NCI-H774 (cell line): ENCODE measurements around the gene TECPR2.
"Not testable (repeated sequence)": the region's sequence is repeated elsewhere in the genome, so short reads cannot be mapped to it uniquely, and the experiment has no call there.

Experiments
- DNase-seq: peaks from one replicate; lab custom pipeline; 2025; lab: John Stamatoyannopoulos, UW

TECPR2 gene

DNA sequence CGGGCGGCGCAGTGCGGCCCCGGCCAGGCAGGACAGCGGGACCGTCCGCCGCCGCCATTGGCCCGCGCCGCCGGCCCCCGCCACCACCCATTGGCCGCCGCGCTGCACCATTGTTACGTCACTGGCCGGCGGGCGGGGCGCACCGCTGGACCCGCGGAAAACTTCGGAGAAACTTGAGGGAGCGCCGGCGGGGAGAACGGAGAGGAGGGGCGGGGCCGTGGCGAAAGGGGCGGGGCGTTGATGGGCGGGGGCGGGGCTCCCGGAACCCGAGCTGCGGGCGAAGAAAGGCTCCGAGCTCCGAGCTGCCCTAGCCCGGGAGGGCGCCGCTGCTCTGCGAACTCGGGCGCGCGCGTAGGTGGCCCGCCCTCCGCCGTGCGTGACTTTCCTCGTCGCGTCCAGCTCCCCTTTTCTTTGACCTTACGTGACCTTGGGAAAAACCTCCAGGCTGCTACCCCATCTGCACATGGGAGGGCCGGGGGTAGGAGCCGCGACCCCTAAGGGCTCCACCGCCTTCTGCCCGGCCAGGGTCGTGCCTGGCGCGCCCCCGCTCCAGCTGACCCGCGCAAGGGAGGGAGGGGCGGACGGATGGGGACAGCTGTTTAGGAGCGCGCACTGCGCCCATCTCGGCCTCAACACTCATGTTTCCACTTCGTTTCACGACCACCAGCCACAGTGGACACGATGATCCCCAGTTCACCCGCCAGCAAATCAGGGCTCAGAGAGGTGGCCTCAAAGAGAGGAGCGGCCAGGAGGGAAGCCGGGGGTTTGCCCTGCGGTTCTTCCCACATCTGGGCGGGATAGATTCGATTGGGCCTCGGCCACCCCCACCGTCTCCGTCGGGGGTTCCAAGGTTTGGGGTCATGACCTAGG is 147.2 kb downstream of the TECPR2 start, which contains the start of gene ANKRD9:
Gene ANKRD9 (minus strand): TSS at position 31 of the 870 bp plus-strand sequence. CDS start 1,887 bp downstream, outside the sequence.
- peak; percentile 93 for DNase-seq

DNA sequence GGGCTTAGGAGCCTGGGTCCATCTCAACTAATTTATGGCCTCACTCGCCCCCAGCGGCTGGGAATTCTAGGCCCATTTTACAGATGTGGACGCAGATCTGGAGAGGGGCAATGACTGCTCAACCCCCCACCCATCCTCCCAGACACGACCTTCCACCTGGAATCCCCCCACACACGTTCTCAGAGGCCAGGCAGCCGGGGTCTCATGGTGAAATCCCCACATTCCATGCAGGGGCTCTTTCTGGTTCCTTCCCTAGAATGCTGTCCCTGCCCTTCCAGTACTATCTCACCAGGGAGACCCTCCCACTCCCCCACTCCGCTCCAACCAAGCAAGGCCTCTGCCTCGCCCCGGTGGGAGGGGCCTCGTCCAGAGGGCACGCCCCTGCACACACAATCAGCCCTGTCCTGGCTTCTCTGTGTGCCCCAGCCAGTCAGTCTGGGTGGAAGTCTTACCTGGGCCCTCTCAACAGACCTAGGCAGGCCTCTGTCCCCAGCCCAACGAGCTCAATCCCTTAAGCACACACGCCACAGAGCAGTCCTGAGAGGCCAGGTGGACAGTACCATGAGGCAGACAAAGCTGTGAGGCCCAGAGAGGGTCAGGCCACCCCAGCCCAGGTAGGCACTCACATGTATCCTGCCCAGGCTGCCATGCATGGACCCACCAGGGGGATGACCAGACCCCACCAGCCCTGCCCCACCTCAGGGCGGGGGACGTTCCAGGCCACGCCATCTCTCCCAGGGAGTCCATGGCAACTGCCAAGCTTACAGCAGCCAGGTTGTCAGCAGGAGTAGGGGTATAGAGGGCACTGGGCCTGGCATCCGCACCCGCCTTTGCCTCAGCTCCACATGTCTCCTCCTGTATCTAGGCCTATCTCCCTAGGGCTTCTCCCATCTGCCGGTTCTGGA is 148.1 kb downstream of the TECPR2 start:
- DNase-seq: peak; percentile 40

DNA sequence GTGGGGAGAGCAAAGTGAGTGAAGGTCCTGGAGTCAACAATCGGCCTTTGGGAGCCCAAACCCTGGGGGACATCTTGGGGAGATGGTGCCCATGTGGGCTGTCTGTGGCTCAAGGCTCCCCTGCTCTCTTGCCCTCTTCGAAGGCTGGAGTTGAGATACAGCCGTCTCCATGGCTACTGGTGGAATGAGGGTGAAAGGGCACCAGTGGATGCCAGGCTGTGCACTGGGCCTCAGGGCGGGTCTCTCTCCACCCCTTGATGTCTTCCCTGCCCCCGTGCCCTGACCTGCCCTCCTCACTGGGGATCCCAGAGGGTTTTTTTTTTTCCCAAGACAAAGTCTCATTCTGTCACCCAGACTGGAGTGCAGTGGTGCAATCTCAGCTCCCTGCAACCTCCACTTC is 148.8 kb downstream of the TECPR2 start:
- no peak for DNase-seq

DNA sequence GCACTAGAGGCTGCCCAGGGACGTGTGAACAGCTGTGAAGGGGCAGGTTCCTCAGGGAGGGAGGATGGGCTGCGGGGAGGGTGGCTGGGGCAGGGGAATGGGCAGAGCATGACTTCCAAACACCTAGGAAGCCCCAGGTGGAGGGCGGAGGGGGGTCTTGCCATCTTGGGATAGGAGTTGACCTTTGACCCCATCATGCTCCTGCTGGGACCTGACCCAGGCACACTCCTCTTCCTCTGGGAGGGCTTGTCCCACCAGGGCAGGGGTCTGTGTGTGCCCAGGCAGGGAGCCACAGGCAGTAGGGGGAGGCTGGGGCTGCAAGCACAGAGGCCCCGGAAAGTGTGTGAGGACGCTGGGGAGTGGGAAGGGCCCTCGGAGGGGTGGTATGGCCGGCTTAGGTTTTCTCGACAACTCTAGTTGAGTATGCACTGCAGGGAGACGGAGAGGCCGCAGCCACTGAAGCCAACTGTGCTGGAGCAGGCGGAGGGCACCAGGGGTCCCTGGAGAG is 150.1 kb downstream of the TECPR2 start:
- no peak for DNase-seq

DNA sequence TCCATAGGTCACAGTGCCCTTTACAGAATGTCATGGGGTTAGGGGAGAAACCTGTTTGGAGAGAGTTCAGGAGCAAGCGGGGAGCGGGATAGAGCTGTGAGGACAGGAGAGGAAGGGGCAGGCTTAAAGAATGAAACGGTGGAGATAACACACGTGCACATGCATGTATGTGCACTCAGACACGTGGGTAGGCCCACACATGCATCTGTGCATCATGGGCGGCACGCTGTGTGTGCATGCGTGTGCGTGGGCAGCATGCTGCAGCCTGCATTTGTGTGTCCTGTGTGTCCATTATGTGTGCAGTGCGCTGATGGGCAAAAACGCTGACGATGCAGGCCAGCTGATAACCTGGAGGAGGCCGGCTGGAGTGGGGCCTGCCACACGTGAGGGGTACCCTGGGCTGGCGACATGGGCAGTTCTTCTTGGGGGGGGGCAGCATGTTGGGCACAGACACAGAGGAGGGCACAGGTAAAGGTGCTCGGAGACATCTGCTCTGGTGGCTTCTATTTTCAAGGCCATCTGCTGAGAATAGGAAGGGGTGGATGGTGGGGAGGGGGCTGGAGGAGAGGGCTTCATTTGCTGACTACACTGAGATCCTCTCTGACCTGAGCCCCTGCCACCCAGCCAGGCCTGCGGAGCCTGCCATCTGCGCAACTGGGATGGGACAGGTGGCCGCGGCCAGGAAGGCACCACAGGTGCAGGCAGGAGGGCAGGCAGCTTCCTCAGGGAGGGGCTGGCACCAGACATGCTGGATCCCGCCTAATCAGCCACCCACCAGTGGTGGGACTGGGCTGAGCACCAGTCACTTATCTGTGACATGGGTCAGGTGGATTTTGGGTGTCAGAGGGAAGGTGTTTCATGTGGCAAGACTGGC is 151.4 kb downstream of the TECPR2 start:
- DNase-seq: no peak

DNA sequence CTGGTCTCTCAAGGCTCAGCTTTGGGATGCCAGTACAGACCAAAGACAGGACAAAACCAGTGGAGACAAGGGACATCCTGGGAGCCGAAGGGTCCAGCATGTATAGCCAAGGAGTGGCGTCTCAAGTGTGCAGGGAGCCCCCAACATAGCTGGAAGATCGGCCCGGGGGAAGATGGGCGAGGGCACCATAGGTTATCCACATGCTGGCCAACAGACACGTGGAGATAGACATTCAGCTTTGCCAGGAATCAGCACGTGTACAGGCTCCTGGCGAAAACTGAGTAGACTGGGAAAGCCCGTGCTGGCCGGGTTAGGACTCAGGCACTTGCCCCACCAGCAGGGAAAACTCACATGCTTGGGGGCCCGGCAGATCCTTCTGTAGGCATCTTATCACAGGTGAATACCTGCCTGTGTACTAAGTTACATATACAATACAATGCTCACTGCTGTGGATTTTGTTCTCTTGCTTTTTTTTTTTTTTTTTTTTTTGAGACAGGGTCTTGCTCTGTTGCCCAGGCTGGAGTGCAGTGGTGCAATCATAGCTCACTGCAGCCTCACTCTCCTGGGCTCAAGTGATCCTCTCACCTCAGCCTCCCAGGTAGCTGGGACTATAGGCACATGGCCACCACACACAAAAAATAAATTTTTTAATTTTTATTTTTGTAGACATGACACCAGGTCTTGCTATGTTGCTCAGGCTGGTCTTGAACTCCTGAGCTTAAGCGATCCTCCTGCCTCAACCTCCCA is 152.4 kb downstream of the TECPR2 start:
- no peak for DNase-seq

DNA sequence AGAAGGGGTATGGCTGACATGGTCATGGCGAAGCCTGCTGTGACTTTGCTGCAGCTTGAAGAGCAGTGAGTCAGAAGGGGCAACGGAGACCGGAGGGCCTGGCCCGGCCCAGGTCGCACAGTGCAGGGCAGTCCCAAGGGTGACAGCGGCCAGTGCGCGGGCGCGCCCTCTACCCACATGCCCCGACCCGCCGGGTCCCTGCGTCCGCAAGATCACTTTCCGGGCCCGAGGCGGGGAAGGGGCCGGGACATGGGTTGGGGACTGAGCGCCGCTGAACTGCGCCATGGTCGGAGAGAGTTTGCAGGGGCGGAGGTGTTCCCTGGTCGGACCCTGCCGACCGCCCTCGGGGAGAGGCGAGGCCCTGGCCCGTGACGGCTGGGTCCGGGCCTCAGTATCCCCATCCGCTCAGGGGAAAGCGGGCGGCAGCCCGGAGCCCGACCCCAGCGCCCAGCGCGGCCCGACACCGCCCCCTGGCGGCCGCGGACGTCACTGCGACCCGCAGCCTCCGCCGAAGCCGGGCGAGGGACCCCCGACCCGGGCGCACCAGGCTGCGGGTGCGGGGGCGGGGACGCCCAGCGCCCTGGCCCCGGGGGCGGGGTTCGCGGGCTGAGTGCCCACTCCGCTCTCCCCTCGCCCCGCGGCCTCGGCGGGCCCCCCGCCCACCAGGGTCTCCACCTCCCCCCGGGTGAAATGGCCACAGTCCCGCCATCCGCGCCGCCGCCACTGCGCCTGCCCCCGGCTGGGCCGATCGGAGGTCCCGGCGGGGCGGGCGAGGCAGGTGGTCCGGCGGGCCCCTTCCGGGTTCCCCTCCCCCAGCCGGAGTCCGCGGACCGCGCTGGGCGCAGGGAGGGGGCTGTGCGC is 154.0 kb downstream of the TECPR2 start:
- DNase-seq: peak; percentile 24

DNA sequence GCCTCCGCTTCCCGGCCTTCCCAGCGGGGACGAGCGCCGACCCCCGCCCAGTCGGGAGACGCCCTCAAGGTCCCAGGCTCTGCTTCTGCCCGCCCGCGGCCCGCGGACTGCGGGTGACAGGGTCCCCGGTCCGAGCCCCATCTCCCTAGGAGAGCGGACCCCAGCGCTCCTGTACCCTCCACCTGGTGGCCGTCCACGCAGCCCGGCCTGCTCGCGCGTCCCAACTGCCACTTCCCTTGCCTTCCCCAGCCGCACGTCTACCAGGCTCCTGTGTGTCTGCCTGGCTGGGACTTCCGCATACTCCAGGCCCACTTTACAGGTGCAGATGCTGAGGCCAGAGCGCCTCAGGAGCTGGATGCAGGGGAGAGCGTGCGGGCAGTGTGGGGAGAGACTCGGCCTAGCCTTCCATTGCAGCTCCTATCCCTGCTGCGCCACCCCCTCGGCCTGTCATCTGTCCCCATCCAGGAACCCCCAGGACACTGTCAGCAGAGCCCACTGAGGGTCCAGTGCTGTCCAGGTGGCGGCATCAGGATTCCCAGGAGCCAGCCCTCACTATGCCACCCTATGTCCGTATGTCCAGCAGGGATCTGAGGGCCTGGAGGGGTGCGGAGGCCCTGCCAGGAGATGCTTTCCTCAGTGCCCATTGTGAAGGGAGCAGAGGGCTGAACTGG is 154.8 kb downstream of the TECPR2 start:
- no peak for DNase-seq

DNA sequence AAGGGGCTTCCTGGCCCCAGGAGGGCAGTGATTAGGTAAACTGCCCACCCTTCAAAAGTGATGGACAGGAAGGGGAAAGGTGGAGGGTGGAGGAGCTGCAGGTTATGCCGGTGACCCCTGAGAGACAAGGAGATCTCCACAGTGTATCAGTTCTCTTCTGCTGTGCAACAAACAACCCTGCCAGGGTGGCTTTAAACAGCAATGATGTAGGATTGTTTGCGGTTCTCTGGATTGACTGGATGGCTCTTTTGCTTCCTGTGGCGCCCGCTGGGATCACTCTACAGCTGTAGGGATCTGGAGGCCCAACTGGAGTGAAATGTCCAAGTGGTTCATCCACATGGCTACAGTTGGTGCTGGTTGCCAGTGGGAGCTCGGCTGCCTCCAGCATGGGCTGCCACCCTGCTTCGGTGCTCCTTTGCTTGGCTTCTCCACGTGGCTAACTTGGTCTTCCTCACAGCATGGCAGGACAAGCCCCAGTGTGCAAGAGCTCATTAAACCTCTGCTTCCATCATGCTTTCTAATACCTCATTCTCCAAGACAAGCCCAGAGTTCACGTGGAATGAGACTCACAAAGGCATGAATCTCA is 155.4 kb downstream of the TECPR2 start:
- DNase-seq: no peak

DNA sequence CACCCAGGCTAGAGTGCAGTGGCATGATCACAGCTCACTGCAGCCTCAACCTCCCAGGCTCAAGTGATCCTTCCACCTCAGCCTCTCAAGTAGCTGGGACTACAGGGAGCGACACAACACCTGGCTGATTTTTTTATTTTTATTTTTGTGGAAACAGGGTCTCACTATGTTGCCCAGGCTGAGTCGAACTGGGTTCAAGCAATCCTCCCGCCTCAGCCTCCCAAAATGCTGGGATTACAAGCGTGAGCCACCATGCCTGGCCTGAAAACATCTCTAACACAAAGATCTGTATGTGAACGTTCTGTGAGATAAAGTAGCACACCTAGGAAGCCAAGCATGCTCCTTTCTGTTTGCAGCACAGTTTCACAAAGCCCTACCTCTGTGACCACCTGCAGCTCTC is 157.0 kb downstream of the TECPR2 start:
- DNase-seq: not testable (repeated sequence)

DNA sequence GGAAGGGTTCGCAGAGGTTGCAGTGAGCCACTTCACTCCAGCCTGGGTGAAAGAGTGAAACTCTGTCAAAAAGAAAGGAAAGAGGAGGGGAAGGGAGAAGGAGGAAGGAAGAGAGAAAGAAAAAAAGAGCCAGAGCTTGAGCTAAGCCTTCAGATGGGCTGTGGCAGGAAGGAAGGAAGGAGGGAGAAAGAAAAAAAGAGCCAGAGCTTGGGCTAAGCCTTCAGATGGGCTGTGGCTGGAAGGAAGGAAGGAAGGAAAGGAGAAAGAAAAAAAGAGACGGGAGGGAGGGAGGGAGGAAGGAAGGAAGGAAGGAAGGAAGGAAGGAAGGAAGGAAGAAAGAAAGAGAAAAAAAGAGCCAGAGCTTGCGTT is 160.4 kb downstream of the TECPR2 start:
- no peak for DNase-seq

DNA sequence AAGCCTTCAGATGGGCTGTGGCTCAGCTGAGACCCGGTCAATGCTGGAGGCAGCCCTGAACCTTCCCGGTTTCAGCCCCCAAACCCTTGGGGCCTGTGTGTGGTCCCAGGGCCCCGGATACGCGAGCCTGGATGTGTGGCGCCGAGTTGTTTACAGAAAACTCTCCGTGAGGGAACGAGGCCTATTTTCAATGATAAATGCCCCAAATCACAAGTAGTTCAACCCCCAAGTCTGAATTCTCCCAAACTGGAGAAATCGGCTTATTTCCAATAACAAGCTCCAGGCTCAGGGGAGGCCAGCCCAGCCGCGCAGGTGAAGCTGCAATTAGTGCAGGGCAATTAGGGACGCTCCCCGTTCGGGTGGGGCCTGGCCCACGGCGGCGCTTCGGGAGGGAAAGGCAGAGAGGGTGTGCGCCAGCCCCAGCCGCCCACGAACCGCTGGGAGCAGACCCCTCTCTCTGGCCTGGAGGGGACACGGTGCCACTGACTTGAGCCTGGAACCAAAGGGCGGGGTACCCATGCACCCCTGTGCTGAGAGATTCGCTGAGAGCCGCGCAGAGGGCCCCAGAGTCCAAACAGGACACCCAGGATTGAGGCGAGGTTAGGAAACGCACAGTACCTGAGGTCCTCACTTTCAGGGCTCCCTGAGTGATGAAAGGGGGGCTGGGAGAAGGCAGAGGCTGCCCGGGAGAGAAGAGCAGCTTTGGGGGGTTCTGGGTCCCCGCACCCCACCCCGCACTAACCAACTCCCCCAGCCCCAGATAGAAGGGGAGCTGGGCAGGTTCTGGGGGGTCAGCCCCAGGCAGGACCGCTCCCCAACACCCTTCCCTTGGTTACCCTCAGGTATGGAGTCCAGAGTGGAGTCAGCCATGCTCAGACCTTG is 161.1 kb downstream of the TECPR2 start:
- DNase-seq: peak; percentile 32

DNA sequence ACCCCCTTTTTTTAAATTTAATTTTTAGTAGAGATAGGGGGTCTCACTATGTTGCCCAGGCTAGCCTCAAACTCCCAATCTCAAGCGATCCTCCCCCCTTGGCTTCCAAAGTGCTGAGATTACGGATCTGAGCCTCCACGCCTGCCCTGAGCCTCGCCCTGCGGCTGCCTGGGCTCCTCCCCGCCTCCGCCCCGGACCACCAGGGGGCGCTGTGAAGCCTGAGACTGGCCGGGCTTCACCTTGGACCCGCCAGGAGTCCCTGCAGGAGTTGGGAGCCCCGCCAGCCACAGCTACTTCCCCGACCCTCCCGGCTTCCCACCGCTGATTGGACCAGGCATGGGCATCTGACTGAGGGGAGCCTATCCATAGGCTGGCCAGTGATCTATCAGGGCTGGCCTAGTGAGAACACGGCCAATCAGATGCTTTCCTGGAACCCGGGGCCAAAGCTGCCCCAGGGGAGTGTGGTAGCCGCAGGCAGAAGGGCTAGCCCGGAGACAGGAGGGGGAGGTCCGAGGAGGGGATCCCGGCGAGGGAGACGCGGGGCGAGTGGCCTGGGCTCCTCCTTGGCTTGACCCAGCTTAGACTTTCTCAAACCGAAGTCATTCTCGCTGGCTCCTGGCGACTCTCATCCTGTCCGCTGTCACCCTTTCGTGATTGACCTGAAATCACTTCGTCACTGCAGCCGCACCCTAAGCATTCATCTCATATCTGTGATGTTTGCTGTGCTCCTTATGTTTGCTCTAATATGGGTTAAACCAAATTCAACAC is 161.9 kb downstream of the TECPR2 start:
- DNase-seq: peak; percentile 99

DNA sequence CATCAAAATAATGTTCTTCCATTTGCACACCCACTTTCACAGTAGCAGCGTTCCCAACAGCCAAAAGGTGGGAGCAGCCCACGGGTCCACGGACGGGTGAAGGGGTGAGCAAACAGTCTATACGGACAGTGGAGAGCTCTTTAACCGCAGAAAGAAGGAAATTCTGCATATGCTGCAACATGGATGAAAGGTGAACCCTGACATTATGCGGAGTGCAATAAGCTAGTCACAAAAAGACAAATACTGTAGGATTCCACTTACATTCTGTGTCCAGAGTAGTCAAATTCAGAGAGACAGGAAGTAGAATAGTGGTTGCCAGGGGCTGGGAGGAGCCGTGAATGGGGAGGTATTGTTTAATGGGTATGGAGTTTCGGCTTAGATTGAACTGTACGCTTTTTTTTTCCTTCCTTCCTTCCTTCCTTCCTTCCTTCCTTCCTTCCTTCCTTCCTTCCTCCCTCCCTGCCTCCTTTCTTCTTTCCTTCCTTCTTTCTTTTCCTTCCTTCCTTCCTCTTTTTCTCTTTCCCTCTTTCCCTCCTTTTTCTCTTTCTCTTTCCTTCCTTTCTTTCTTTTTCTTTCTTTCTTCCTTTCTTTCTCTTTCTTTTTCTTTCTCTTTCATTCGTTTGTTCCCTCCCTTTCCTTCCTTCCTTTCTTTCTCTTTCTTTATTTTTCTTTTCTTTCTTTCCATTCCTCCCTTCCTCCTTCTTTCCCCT is 162.6 kb downstream of the TECPR2 start:
- DNase-seq: peak; percentile 18

DNA sequence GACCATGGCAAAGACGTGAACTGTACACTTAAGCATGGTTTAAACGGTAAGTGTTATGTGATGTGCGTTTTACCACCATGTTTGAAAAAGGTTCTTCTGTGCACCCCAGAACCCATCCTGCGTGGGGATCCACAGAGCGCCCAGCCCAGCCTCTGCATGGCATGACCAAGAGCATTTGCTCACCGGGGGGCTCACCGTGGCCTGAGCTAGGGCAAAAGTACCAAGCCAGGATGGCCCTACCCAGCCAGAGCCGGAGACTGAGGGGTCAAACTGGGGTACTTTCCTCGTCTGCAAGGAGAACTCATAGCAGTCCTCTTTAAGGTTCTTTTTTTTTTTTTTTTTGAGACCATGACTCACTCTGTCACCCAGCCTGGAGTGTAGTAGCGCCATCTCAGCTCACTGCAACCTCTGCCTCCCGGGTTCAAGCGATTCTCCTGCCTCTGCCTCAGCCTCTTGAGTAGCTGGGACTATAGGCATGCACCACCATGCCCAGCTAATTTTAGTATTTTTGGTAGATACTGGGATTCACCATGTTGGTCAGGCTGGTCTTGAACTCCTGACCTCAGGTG is 163.3 kb downstream of the TECPR2 start:
- DNase-seq: no peak
